A549 (cell line): ENCODE measurements around the gene MED9.

Experiments used
- CHD4 ChIP-seq: fragments of 200-600 bp; sonication (generic); IDR thresholded peaks from 2 replicates; pipeline ENCODE4 v1.6.1; 2016; ENCODE audit warnings: antibody characterized with exemption, mild to moderate bottlenecking, borderline replicate concordance
- EP300 ChIP-seq, 2 experiments: fragments of >200 bp; sonication (Bioruptor Twin); formaldehyde crosslinking; IDR thresholded peaks; 2 replicates in 1 of 2; 3 replicates in 1 of 2; pipeline ENCODE4 v1.6.1; 2016 to 2017
- MAFK ChIP-seq: fragments of 450-650 bp; IDR thresholded peaks from 2 replicates; pipeline ENCODE4 v1.6.1; 2014; ENCODE audit not compliant: partially characterized antibody
- MYC ChIP-seq: IDR thresholded peaks from 2 replicates; pipeline ENCODE4 v1.6.1; 2012; ENCODE audit warnings: mild to moderate bottlenecking, inconsistent platforms, low read length, improper control_type of control experiment, borderline replicate concordance
- PHF8 ChIP-seq: fragments of 200-600 bp; sonication (generic); IDR thresholded peaks from 2 replicates; pipeline ENCODE4 v1.6.1; 2016; ENCODE audit warnings: low read depth, mild to moderate bottlenecking, antibody characterized with exemption, moderate library complexity, borderline replicate concordance
- POLR2A ChIP-seq: IDR thresholded peaks from 2 replicates; pipeline ENCODE4 v1.6.1; 2012; ENCODE audit warnings: mild to moderate bottlenecking, low read length
- RAD21 ChIP-seq, 2 experiments: fragments of >200 bp in 1 of 2; sonication (Bioruptor Twin) in 1 of 2; formaldehyde crosslinking in 1 of 2; IDR thresholded peaks in 1 of 2; conservative IDR thresholded peaks in 1 of 2; 2 replicates in 1 of 2; 3 replicates in 1 of 2; pipeline ENCODE4 v1.6.1; 2012 to 2018; ENCODE audit warnings: inconsistent platforms in 1 of 2
- RARB ChIP-seq: fragments of 250-450 bp; sonication (Bioruptor Pico); IDR thresholded peaks from 2 replicates; pipeline ENCODE4 v1.8.0; 2021; ENCODE audit warnings: mild to moderate bottlenecking, moderate library complexity
- RFX5 ChIP-seq: fragments of 450-650 bp; IDR thresholded peaks from 2 replicates; pipeline ENCODE4 v1.7.1; 2014; ENCODE audit warnings: antibody characterized with exemption, mild to moderate bottlenecking, moderate library complexity
- RNF2 ChIP-seq: fragments of 200-600 bp; sonication (generic); IDR thresholded peaks from 2 replicates; pipeline ENCODE4 v1.6.1; 2016; ENCODE audit warnings: low read depth, mild to moderate bottlenecking, antibody characterized with exemption, moderate library complexity, borderline replicate concordance
- TP53 ChIP-seq: fragments of 250-450 bp; sonication (Bioruptor Pico); IDR thresholded peaks from 2 replicates; pipeline ENCODE4 v1.5.0; 2021; ENCODE audit warnings: mild to moderate bottlenecking, moderate library complexity
- TF ChIP-seq, protein P1 (sequence below): fragments of 450-650 bp; IDR thresholded peaks from 2 replicates; pipeline ENCODE4 v1.6.1; 2014; ENCODE audit warnings: antibody characterized with exemption
- TF ChIP-seq, protein P2 (sequence below): fragments of >200 bp; sonication (Bioruptor Twin); formaldehyde crosslinking; IDR thresholded peaks from 3 replicates; pipeline ENCODE4 v1.5.1; 2016
- TF ChIP-seq, protein P3 (sequence below): IDR thresholded peaks from 2 replicates; pipeline ENCODE4 v1.6.1; 2012

DNA sequence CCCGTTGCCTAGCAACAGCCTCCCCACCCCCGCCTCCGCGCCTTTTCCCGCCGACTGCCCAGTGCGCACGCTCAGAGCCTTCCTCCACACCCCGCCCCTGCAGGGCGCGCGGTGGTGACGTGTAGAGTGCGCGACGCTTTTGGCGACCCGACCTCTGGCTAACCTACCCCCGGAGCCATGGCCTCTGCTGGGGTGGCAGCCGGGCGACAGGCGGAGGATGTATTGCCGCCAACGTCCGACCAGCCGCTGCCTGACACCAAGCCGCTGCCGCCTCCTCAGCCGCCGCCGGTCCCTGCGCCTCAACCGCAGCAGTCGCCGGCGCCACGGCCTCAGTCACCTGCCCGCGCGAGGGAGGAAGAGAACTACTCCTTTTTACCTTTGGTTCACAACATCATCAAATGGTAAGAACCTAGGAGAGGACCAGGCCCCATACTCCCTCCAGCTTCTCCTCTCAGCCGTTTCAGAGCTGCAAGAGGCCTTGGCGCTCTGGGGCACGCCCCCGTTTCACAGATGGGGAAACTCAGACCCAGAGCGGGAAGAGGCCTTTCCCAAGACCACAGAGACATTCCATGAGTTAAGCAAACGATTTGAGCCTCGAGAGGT lies at the start of gene MED9:
- TF ChIP-seq CHD4: no peak
- TF ChIP-seq, protein P1, sequence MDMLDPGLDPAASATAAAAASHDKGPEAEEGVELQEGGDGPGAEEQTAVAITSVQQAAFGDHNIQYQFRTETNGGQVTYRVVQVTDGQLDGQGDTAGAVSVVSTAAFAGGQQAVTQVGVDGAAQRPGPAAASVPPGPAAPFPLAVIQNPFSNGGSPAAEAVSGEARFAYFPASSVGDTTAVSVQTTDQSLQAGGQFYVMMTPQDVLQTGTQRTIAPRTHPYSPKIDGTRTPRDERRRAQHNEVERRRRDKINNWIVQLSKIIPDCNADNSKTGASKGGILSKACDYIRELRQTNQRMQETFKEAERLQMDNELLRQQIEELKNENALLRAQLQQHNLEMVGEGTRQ: no peak
- TF ChIP-seq MYC: no peak
- TF ChIP-seq, protein P2, sequence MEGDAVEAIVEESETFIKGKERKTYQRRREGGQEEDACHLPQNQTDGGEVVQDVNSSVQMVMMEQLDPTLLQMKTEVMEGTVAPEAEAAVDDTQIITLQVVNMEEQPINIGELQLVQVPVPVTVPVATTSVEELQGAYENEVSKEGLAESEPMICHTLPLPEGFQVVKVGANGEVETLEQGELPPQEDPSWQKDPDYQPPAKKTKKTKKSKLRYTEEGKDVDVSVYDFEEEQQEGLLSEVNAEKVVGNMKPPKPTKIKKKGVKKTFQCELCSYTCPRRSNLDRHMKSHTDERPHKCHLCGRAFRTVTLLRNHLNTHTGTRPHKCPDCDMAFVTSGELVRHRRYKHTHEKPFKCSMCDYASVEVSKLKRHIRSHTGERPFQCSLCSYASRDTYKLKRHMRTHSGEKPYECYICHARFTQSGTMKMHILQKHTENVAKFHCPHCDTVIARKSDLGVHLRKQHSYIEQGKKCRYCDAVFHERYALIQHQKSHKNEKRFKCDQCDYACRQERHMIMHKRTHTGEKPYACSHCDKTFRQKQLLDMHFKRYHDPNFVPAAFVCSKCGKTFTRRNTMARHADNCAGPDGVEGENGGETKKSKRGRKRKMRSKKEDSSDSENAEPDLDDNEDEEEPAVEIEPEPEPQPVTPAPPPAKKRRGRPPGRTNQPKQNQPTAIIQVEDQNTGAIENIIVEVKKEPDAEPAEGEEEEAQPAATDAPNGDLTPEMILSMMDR: no peak
- peak; percentile 69 for TF ChIP-seq POLR2A
- TF ChIP-seq PHF8: peak; percentile 97
- TF ChIP-seq, protein P3, sequence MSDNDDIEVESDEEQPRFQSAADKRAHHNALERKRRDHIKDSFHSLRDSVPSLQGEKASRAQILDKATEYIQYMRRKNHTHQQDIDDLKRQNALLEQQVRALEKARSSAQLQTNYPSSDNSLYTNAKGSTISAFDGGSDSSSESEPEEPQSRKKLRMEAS: peak; percentile 71
- no peak for TF ChIP-seq EP300 (IDR thresholded peaks at IDR 0.05)
- no peak for TF ChIP-seq RNF2
- TF ChIP-seq RFX5: no peak
- no peak for TF ChIP-seq MAFK
- no peak for TF ChIP-seq RARB (CRISPR knock-in tag)
- TF ChIP-seq TP53: no peak
- TF ChIP-seq RAD21 (conservative IDR thresholded peaks at IDR 0.05 in 1 of 2, IDR thresholded peaks at IDR 0.05 in 1 of 2): no peak
